SJCRH30 (cell line): ENCODE measurements around the gene MEIG1. TPM values are rescaled to one million over a fixed set of nuclear protein-coding genes. Genes with fewer than 3 reads are reported as not detected.
A peak's percentile ranks its signal among the peaks of the same experiment; 100 is the strongest.
"Not testable (repeated sequence)": the region's sequence is repeated elsewhere in the genome, so short reads cannot be mapped to it uniquely, and the experiment has no call there.

Experiments
- DNase-seq, 2 experiments: peaks; one replicate each; pipeline ENCODE4 v3.0.0-alpha.2; 2015 to 2020
- H3K27ac ChIP-seq: fragments of 250-450 bp; sonication (Bioruptor Pico); 2 replicates; pipeline ENCODE4 v1.5.1; 2020; ENCODE audit warnings: mild to moderate bottlenecking, moderate library complexity
- H3K27me3 ChIP-seq: fragments of 250-450 bp; sonication (Bioruptor Pico); 2 replicates; pipeline ENCODE4 v1.5.1; 2020; ENCODE audit warnings: mild to moderate bottlenecking, moderate library complexity
- H3K36me3 ChIP-seq: fragments of 250-450 bp; sonication (Bioruptor Pico); 2 replicates; pipeline ENCODE4 v1.5.1; 2020; ENCODE audit warnings: mild to moderate bottlenecking, moderate library complexity
- H3K4me1 ChIP-seq: fragments of 250-450 bp; sonication (Bioruptor Pico); 2 replicates; pipeline ENCODE4 v1.5.1; 2020; ENCODE audit warnings: mild to moderate bottlenecking, moderate library complexity
- H3K4me3 ChIP-seq: fragments of 250-450 bp; sonication (Bioruptor Pico); 2 replicates; pipeline ENCODE4 v1.5.1; 2020; ENCODE audit warnings: mild to moderate bottlenecking, moderate library complexity
- H3K9me3 ChIP-seq: fragments of 250-450 bp; sonication (Bioruptor Pico); replicated peaks from 2 replicates; pipeline ENCODE4 v1.5.1; 2020; ENCODE audit warnings: mild to moderate bottlenecking, moderate library complexity
- total RNA-seq: library from RNA; depleted of rRNA; stranded (reverse); fragments of >200 nt; shearing (Covaris generic); gene quantifications from 2 replicates; pipeline ENCODE4 v1.2.3, GENCODE V29; 2014; rRNA removed

Gene MEIG1
- total RNA-seq, 1 experiment from 2014 or later = not detected

- peak; percentile 10 to 12 for DNase-seq
- H3K4me1 ChIP-seq, H3K27me3 ChIP-seq, H3K27ac ChIP-seq, H3K4me3 ChIP-seq, H3K9me3 ChIP-seq, H3K36me3 ChIP-seq: not testable (repeated sequence)
These were observed 32.0 kb downstream of the MEIG1 start for GRCh38 chr10:14991035-14991749.

DNA sequence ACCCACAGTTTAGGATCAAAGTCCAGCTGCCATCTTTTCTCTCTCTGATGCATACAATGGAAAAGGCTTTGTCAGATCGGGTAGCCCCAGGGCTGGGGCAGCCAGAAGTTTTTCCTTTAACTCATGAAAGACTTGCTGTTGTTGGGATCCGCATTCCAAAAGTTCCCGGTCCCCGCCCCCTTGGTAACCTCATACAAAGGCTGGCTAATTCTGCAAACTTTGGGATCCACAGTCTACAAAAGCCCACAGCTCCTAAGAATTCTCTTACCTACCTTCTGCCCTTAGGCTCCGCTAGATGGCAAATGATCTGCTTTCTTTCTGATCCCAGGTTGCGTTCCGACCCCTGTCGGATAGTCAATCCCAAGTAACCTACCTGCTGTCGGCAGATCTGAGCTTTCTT lies 33.1 kb downstream of the MEIG1 start:
- not testable (repeated sequence) for H3K27ac ChIP-seq, H3K4me1 ChIP-seq, H3K4me3 ChIP-seq, H3K27me3 ChIP-seq, H3K9me3 ChIP-seq, DNase-seq, H3K36me3 ChIP-seq

GRCh38 chr10:14993500-14994455 lies 34.6 kb downstream of the MEIG1 start:
- not testable (repeated sequence) for DNase-seq, H3K4me3 ChIP-seq, H3K4me1 ChIP-seq

GRCh38 chr10:14995964-14996565 lies 36.9 kb downstream of the MEIG1 start:
- no peaks in the 10 kb centered on the region for H3K4me1 ChIP-seq
- no peak overlapping the region for H3K4me3 ChIP-seq

More at GRCh38 chr10:14993500-14994455, 34.6 kb downstream of the MEIG1 start:
- H3K36me3 ChIP-seq, H3K9me3 ChIP-seq, H3K27ac ChIP-seq, H3K27me3 ChIP-seq: not testable (repeated sequence)

DNA sequence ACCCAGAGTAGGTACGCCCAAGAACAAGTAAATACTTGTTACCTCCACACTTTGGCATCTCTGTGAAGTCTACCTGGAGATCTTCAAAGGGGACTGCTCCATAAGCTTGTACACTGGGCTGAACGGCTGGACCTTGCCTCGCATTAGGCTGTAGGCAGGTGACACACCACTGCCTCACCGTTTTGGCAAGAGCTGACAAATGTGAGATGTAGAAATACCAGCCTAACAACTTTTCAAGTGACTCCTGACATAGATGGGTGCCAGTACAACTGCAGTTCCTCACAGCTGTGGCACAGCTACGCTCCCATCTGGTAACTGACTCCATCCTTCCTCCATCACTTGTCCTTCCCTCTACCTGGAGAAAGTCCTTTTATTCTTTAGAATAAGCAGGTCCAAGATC lies 54.3 kb downstream of the MEIG1 start:
- H3K4me3 ChIP-seq, H3K36me3 ChIP-seq, H3K27ac ChIP-seq, H3K9me3 ChIP-seq, H3K4me1 ChIP-seq, DNase-seq, H3K27me3 ChIP-seq: not testable (repeated sequence)

More at GRCh38 chr10:14995964-14996565, 36.9 kb downstream of the MEIG1 start:
- Histone ChIP-seq H3K27me3 (no peaks in the 10 kb centered on the region), H3K36me3 (no peaks in the 10 kb centered on the region), H3K9me3 (no peaks in the 10 kb centered on the region), H3K27ac (no peak overlapping the region)
- DNase-seq = no peak

- H3K36me3 ChIP-seq = no peaks in the 10 kb centered on the region
- H3K27me3 ChIP-seq = no peaks in the 10 kb centered on the region
- H3K4me3 ChIP-seq = no peak overlapping the region
- H3K9me3 ChIP-seq = no peaks in the 10 kb centered on the region
- no peak for DNase-seq
- no peaks in the 10 kb centered on the region for H3K4me1 ChIP-seq
- no peak overlapping the region for H3K27ac ChIP-seq
These were observed 56.3 kb downstream of the MEIG1 start for GRCh38 chr10:15015451-15015850.

GRCh38 chr10:15020966-15021365 lies 61.8 kb downstream of the MEIG1 start:
- H3K4me1 ChIP-seq, H3K4me3 ChIP-seq, H3K27ac ChIP-seq, H3K27me3 ChIP-seq, H3K36me3 ChIP-seq, H3K9me3 ChIP-seq, DNase-seq: not testable (repeated sequence)

Other genes starting within 250 kb of the MEIG1 start
- gene FAM107B, start 184.5 kb upstream of the MEIG1 start, total RNA-seq = 17.7 and 21.7 TPM in 2 replicates
- 0.81 TPM in 1 of 2 replicates, not detected in the other for gene CDNF, start 121.4 kb upstream of the MEIG1 start, total RNA-seq
- gene HSPA14, start 121.1 kb upstream of the MEIG1 start, total RNA-seq = 41.8 and 49.9 TPM in 2 replicates
- 25.1 and 25.2 TPM in 2 replicates for gene MSANTD7, start 121.1 kb upstream of the MEIG1 start, total RNA-seq
- gene SUV39H2, start 80.5 kb upstream of the MEIG1 start, total RNA-seq = 63.3 and 72.7 TPM in 2 replicates
- gene DCLRE1C, start 5.3 kb upstream of the MEIG1 start, total RNA-seq = 14.9 and 41.4 TPM in 2 replicates
- not detected in 2 replicates for gene OLAH, start 84.6 kb downstream of the MEIG1 start, total RNA-seq
- 7.8 and 8.9 TPM in 2 replicates for gene ACBD7, start 129.4 kb downstream of the MEIG1 start, total RNA-seq
- 10.9 and 13.8 TPM in 2 replicates for gene RPP38, start 138.0 kb downstream of the MEIG1 start, total RNA-seq
- gene NMT2, start 209.3 kb downstream of the MEIG1 start, total RNA-seq = 22.8 and 22.9 TPM in 2 replicates